ENCODE results near the gene BCAR3.

GRCh38 chr1:93613898-93614297 is 67.7 kb downstream of the BCAR3 start:
- TF ChIP-seq CTCF (IDR thresholded peaks at IDR 0.05 in 4 of 5, conservative IDR thresholded peaks at IDR 0.05 in 1 of 5): no peak
- TF ChIP-seq POLR2A (IDR thresholded peaks at IDR 0.05): peak; percentile 60 to 87

Data from gastrocnemius medialis (tissue), 4 donors.